SK-N-SH (cell line): ENCODE measurements around the gene POU6F2. TPM values are rescaled to one million over a fixed set of nuclear protein-coding genes. Genes with fewer than 3 reads are reported as not detected.

ENCODE experiments used
- CTCF ChIA-PET: fragments of 300-600, 350-600 bp; formaldehyde crosslinking; extraction: SDS; loops from one replicate; lab custom pipeline; 2021; lab: Yijun Ruan, JAX
- POLR2A ChIA-PET: fragments of 350-600 bp; sonication (Branson Sonifier 250); formaldehyde crosslinking; extraction: SDS; loops from one replicate; lab custom pipeline; 2020; ENCODE audit warnings: antibody characterized with exemption, inconsistent platforms; lab: Yijun Ruan, JAX
- DNase-seq: peaks from one replicate; pipeline ENCODE4 v3.0.0; 2012
- H2AFZ ChIP-seq: fragments of 200-600 bp; sonication (generic); 2 replicates; pipeline ENCODE4 v1.8.1; 2016; ENCODE audit warnings: antibody characterized with exemption, mild to moderate bottlenecking, low read depth
- H3F3A ChIP-seq: fragments of 200-600 bp; sonication (generic); replicated peaks from 2 replicates; pipeline ENCODE3; 2016; ENCODE audit warnings: antibody characterized with exemption, mild to moderate bottlenecking; ENCODE audit not compliant: insufficient read depth
- H3K27ac ChIP-seq, 2 experiments: fragments of 200-500 bp in 1 of 2; fragments of 200-600 bp in 1 of 2; sonication (Bioruptor generic) in 1 of 2; sonication (generic), shearing (Covaris generic) in 1 of 2; 2 replicates each; pipeline versions ENCODE4 v1.5.1 to v1.6.1; 2014 to 2016; ENCODE audit warnings: low read depth in 2 of 2, inconsistent platforms in 1 of 2, low read length in 1 of 2, mild to moderate bottlenecking in 1 of 2, mixed read lengths in 1 of 2
- H3K27me3 ChIP-seq: fragments of 200-600 bp; sonication (generic), shearing (Covaris generic); 2 replicates; pipeline ENCODE4 v1.6.1; 2016; ENCODE audit warnings: mixed run types; ENCODE audit not compliant: insufficient read depth
- H3K36me3 ChIP-seq, 2 experiments: fragments of 200-500 bp in 1 of 2; fragments of 200-600 bp in 1 of 2; sonication (Bioruptor generic) in 1 of 2; sonication (generic) in 1 of 2; replicated peaks in 1 of 2; 2 replicates each; pipeline versions ENCODE3 to v1.5.1; 2014 to 2016; ENCODE audit warnings: low read length in 1 of 2, mild to moderate bottlenecking in 1 of 2; ENCODE audit not compliant: insufficient read depth in 2 of 2, control insufficient read depth in 1 of 2
- H3K4me1 ChIP-seq, 2 experiments: fragments of 200-500 bp in 1 of 2; fragments of 200-600 bp in 1 of 2; sonication (Bioruptor generic) in 1 of 2; sonication (generic), shearing (Covaris generic) in 1 of 2; 2 replicates each; pipeline versions ENCODE4 v1.5.1 to v1.6.1; 2014 to 2016; ENCODE audit warnings: low read depth in 1 of 2, low read length in 1 of 2, mixed run types in 1 of 2; ENCODE audit not compliant: insufficient read depth in 2 of 2, control insufficient read depth in 1 of 2
- H3K4me2 ChIP-seq: fragments of 200-600 bp; sonication (generic), shearing (Covaris generic); 2 replicates; pipeline ENCODE4 v1.6.1; 2017; ENCODE audit warnings: mixed run types
- H3K4me3 ChIP-seq, 2 experiments: fragments of 200-500 bp in 1 of 2; fragments of 200-600 bp in 1 of 2; sonication (Bioruptor generic) in 1 of 2; sonication (generic), shearing (Covaris generic) in 1 of 2; 2 replicates each; pipeline versions ENCODE4 v1.5.1 to v1.8.1; 2014 to 2016; ENCODE audit warnings: low read depth in 2 of 2, inconsistent platforms in 1 of 2, low read length in 1 of 2, mild to moderate bottlenecking in 1 of 2, mixed read lengths in 1 of 2, moderate library complexity in 1 of 2
- H3K79me2 ChIP-seq: fragments of 200-600 bp; sonication (generic); 2 replicates; pipeline ENCODE4 v1.8.1; 2017; ENCODE audit warnings: mild to moderate bottlenecking; ENCODE audit not compliant: insufficient read depth
- H3K9ac ChIP-seq: fragments of 200-600 bp; sonication (generic); 2 replicates; pipeline ENCODE4 v1.6.1; 2017; ENCODE audit warnings: mixed run types
- H3K9me2 ChIP-seq: fragments of 200-600 bp; sonication (generic); 2 replicates; pipeline ENCODE4 v1.6.1; 2017; ENCODE audit warnings: mixed run types
- H3K9me3 ChIP-seq: fragments of 200-600 bp; sonication (generic); 2 replicates; pipeline ENCODE4 v1.6.1; 2017; ENCODE audit warnings: mixed run types, mild to moderate bottlenecking, moderate library complexity
- H4K20me1 ChIP-seq: fragments of 200-600 bp; sonication (generic); 2 replicates; pipeline ENCODE4 v1.6.1; 2017; ENCODE audit warnings: mild to moderate bottlenecking, mixed run types; ENCODE audit not compliant: insufficient read depth
- EP300 ChIP-seq, 2 experiments: IDR thresholded peaks; 2 replicates each; pipeline versions ENCODE4 v1.4.0 to v1.6.1; 2012; ENCODE audit warnings: borderline replicate concordance in 1 of 2, low read depth in 1 of 2, low read length in 1 of 2
- EZH2phosphoT487 ChIP-seq: fragments of 200-600 bp; sonication (generic); IDR thresholded peaks from 2 replicates; pipeline ENCODE4 v1.6.1; 2017; ENCODE audit warnings: low read depth, mixed run types, mild to moderate bottlenecking, antibody characterized with exemption, moderate library complexity, borderline replicate concordance
- FOSL2 ChIP-seq: IDR thresholded peaks from 2 replicates; pipeline ENCODE4 v1.4.0; 2012; ENCODE audit warnings: low read depth, mild to moderate bottlenecking, moderate library complexity, borderline replicate concordance
- FOXM1 ChIP-seq: IDR thresholded peaks from 2 replicates; pipeline ENCODE4 v1.4.0; 2012; ENCODE audit warnings: low read depth, mild to moderate bottlenecking
- GABPA ChIP-seq: IDR thresholded peaks from 2 replicates; pipeline ENCODE4 v1.4.0; 2012; ENCODE audit warnings: low read depth, mild to moderate bottlenecking
- IRF3 ChIP-seq: fragments of 150-350 bp; IDR thresholded peaks from 2 replicates; pipeline ENCODE4 v1.6.1; 2016; ENCODE audit warnings: mild to moderate bottlenecking, low read depth, low read length
- JUND ChIP-seq: IDR thresholded peaks from 2 replicates; pipeline ENCODE4 v1.4.0; 2012
- MEF2A ChIP-seq: IDR thresholded peaks from 2 replicates; pipeline ENCODE4 v1.4.0; 2012; ENCODE audit warnings: low read depth, borderline replicate concordance
- NRF1 ChIP-seq: IDR thresholded peaks from 2 replicates; pipeline ENCODE4 v1.6.1; 2012; ENCODE audit warnings: low read depth, mild to moderate bottlenecking, low read length
- PBX3 ChIP-seq: IDR thresholded peaks from 2 replicates; pipeline ENCODE4; 2012
- RAD21 ChIP-seq: IDR thresholded peaks from 2 replicates; pipeline ENCODE4 v1.6.1; 2012; ENCODE audit warnings: mild to moderate bottlenecking, low read length
- RCOR1 ChIP-seq: fragments of 150-350 bp; IDR thresholded peaks from 2 replicates; pipeline ENCODE4 v1.6.1; 2017; ENCODE audit warnings: antibody characterized with exemption, low read length
- RXRA ChIP-seq: IDR thresholded peaks from 2 replicates; pipeline ENCODE4 v1.4.0; 2012; ENCODE audit warnings: low read depth, mild to moderate bottlenecking, borderline replicate concordance
- TEAD4 ChIP-seq: IDR thresholded peaks from 2 replicates; pipeline ENCODE4 v1.4.0; 2012; ENCODE audit warnings: mild to moderate bottlenecking, borderline replicate concordance; ENCODE audit not compliant: insufficient read depth
- WGBS: methylation state at CpG from one replicate; pipeline ENCODE4 v1.1.6; 2017; ENCODE audit warnings: low lambda C conversion rate; 5-methylcytosine and 5-hydroxymethylcytosine counted together
- polyA plus RNA-seq, 3 experiments: library from polyadenylated mRNA; depleted of rRNA; stranded (reverse); fragments of >200 nt; gene quantifications; 2 replicates each; pipeline ENCODE4 v1.2.3, GENCODE V29; 2012
- TF ChIP-seq, protein P1 (sequence below): IDR thresholded peaks from 2 replicates; pipeline ENCODE4 v1.4.0; 2012; ENCODE audit warnings: low read depth, borderline replicate concordance
- TF ChIP-seq, protein P2 (sequence below): fragments of 150-350 bp; IDR thresholded peaks from 2 replicates; pipeline ENCODE4 v1.6.1; 2017; ENCODE audit warnings: antibody characterized with exemption, low read length, low read depth, borderline replicate concordance

The POU6F2 gene
- polyA plus RNA-seq, 1 of the 3 experiments (the other 2 are of a cell fraction), result under 0.01 TPM

DNA sequence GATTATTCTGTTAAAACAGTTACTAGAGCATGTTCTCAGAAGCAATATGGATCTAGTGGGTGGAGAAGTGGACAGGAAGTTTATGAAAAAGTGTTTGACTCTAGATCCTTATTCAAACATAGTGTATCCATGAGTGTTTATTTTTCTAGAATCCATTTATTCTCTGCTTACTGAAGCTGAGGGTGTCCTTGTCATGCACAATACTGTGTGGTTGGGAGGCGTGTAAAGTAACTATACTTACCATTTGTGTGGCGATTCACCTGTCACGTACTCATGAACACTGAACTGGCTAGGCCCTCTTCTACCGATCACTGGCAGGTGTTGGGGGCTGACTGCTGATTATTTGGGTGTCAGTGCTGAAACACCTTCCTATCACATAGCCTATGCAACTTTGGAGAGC, 74.0 kb downstream of the POU6F2 start:
- DNase-seq, result no peak
- Histone ChIP-seq H3K27me3 (no peaks in the 10 kb centered on the region), H3K27ac (no peak overlapping the region), H3K4me1 (no peaks in the 10 kb centered on the region), H3F3A (no peaks in the 10 kb centered on the region), H3K79me2 (no peaks in the 10 kb centered on the region), H3K4me2 (no peak overlapping the region), H3K9me2 (no peaks in the 10 kb centered on the region), H3K9ac (no peak overlapping the region), H3K9me3 (no peaks in the 10 kb centered on the region), H4K20me1 (no peaks in the 10 kb centered on the region), H2AFZ (no peak overlapping the region), H3K36me3 (no peaks in the 10 kb centered on the region), H3K4me3 (no peak overlapping the region)
- ChIA-PET CTCF (interaction anchor here (0.9 kb wide), 1 partner anchor 255 kb away, joined by 4 read pairs; no protein-coding TSS in a partner anchor), POLR2A (no interaction called here)
- TF ChIP-seq JUND (no peak), FOXM1 (no peak), FOSL2 (no peak), EP300 (IDR thresholded peaks at IDR 0.05; ENCODE audit: borderline replicate concordance in 1 of 2, low read depth in 1 of 2, low read length in 1 of 2) (no peak), RAD21 (no peak), IRF3 (no peak), GABPA (no peak)
- TF ChIP-seq, protein P1, sequence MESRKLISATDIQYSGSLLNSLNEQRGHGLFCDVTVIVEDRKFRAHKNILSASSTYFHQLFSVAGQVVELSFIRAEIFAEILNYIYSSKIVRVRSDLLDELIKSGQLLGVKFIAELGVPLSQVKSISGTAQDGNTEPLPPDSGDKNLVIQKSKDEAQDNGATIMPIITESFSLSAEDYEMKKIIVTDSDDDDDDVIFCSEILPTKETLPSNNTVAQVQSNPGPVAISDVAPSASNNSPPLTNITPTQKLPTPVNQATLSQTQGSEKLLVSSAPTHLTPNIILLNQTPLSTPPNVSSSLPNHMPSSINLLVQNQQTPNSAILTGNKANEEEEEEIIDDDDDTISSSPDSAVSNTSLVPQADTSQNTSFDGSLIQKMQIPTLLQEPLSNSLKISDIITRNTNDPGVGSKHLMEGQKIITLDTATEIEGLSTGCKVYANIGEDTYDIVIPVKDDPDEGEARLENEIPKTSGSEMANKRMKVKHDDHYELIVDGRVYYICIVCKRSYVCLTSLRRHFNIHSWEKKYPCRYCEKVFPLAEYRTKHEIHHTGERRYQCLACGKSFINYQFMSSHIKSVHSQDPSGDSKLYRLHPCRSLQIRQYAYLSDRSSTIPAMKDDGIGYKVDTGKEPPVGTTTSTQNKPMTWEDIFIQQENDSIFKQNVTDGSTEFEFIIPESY, result no peak
- 40% methylated on average over 4 of the region's 4 CpGs for WGBS

DNA sequence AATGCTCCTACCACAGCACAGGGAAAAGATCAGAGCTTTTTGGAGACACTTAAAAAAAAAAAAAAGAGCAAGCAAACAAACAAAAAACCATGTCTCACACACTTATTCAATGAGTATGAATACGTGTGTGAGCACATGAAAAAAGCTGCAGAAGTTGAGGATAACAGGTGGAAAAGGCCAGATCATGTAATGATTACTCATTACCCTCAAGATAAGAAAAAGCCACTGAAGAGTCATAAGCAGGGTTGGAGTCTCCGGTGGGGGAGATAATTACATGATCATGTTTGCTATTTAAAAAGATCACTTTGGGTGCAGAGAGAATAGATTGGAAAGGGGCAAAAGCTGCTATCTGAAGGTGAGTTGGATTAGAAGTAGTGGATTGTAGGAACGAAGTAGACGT, 77.0 kb downstream of the POU6F2 start:
- no peaks in the 10 kb centered on the region for H3K79me2 ChIP-seq
- no peaks in the 10 kb centered on the region for H3K9me2 ChIP-seq
- DNase-seq, result no peak
- POLR2A ChIA-PET, result no interaction called here
- H3F3A ChIP-seq, result no peaks in the 10 kb centered on the region
- no peak overlapping the region for H3K27ac ChIP-seq
- H3K9me3 ChIP-seq, result no peaks in the 10 kb centered on the region
- no peaks in the 10 kb centered on the region for H4K20me1 ChIP-seq
- no peak overlapping the region for H3K4me2 ChIP-seq
- no peaks in the 10 kb centered on the region for H3K36me3 ChIP-seq
- under 1% methylated on average over 4 of the region's 4 CpGs for WGBS
- CTCF ChIA-PET, result no interaction called here
- H3K4me3 ChIP-seq, result no peak overlapping the region
- no peak overlapping the region for H2AFZ ChIP-seq
- H3K9ac ChIP-seq, result no peak overlapping the region
- H3K4me1 ChIP-seq, result no peaks in the 10 kb centered on the region
- no peaks in the 10 kb centered on the region for H3K27me3 ChIP-seq
- TF ChIP-seq, protein P1, result no peak
- TF ChIP-seq EZH2phosphoT487, result no peak
- no peak for TF ChIP-seq PBX3
- no peak for TF ChIP-seq GABPA
- TF ChIP-seq RAD21, result no peak
- no peak for TF ChIP-seq NRF1
- no peak for TF ChIP-seq TEAD4
- no peak for TF ChIP-seq MEF2A
- TF ChIP-seq, protein P2, sequence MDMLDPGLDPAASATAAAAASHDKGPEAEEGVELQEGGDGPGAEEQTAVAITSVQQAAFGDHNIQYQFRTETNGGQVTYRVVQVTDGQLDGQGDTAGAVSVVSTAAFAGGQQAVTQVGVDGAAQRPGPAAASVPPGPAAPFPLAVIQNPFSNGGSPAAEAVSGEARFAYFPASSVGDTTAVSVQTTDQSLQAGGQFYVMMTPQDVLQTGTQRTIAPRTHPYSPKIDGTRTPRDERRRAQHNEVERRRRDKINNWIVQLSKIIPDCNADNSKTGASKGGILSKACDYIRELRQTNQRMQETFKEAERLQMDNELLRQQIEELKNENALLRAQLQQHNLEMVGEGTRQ, result no peak
- TF ChIP-seq RXRA, result no peak
- TF ChIP-seq IRF3, result no peak
- no peak for TF ChIP-seq RCOR1
